HEK293 (cell line): ENCODE results near the gene TUFM.
A peak's percentile ranks its signal among the peaks of the same experiment; 100 is the strongest.

ENCODE experiments used
- ELK4 ChIP-seq: IDR thresholded peaks from 2 replicates; pipeline ENCODE4 v1.6.1; 2011; ENCODE audit warnings: mild to moderate bottlenecking, low read depth, low read length, borderline replicate concordance
- HIC1 ChIP-seq: fragments of 450-650 bp; formaldehyde crosslinking; IDR thresholded peaks from 2 replicates; pipeline ENCODE4 v1.5.1; 2016; ENCODE audit warnings: missing biosample characterization, missing genetic modification characterization
- HOXD13 ChIP-seq: sonication (generic); formaldehyde crosslinking; IDR thresholded peaks from 2 replicates; pipeline ENCODE4 v1.8.0; 2022; ENCODE audit warnings: missing genetic modification reagents, borderline replicate concordance
- KLF16 ChIP-seq: fragments of 450-650 bp; formaldehyde crosslinking; IDR thresholded peaks from 2 replicates; pipeline ENCODE4 v1.5.1; 2017; ENCODE audit warnings: missing biosample characterization, missing genetic modification characterization
- YY2 ChIP-seq: fragments of 450-650 bp; formaldehyde crosslinking; IDR thresholded peaks from 2 replicates; pipeline ENCODE4 v1.5.1; 2016; ENCODE audit warnings: missing biosample characterization, missing genetic modification characterization
- ZNF114 ChIP-seq: fragments of 450-650 bp; formaldehyde crosslinking; IDR thresholded peaks from 2 replicates; pipeline ENCODE4 v1.5.0; 2017; ENCODE audit warnings: missing biosample characterization, missing genetic modification characterization
- ZNF169 ChIP-seq: fragments of 450-650 bp; formaldehyde crosslinking; IDR thresholded peaks from 2 replicates; pipeline ENCODE4 v1.5.1; 2016; ENCODE audit warnings: missing biosample characterization, missing genetic modification characterization
- ZNF184 ChIP-seq: fragments of 450-650 bp; IDR thresholded peaks from 2 replicates; pipeline ENCODE4 v1.5.1; 2018; ENCODE audit warnings: missing biosample characterization, mild to moderate bottlenecking, missing genetic modification characterization
- ZNF24 ChIP-seq: fragments of 450-650 bp; formaldehyde crosslinking; IDR thresholded peaks from 2 replicates; pipeline ENCODE4 v1.5.1; 2016; ENCODE audit warnings: missing biosample characterization, missing genetic modification characterization
- ZNF324 ChIP-seq: fragments of 450-650 bp; formaldehyde crosslinking; IDR thresholded peaks from 2 replicates; pipeline ENCODE4 v1.5.1; 2016; ENCODE audit warnings: missing biosample characterization, missing genetic modification characterization
- ZNF341 ChIP-seq: fragments of 450-650 bp; formaldehyde crosslinking; IDR thresholded peaks from 2 replicates; pipeline ENCODE4; 2016; ENCODE audit warnings: low read depth, missing biosample characterization, missing genetic modification characterization
- ZNF354C ChIP-seq: fragments of 450-650 bp; formaldehyde crosslinking; IDR thresholded peaks from 2 replicates; pipeline ENCODE4 v1.5.1; 2016; ENCODE audit warnings: missing biosample characterization, missing genetic modification characterization, low read depth, borderline replicate concordance
- ZNF366 ChIP-seq: fragments of 450-650 bp; formaldehyde crosslinking; conservative IDR thresholded peaks from 2 replicates; pipeline ENCODE4 v1.5.1; 2016; ENCODE audit warnings: missing biosample characterization, missing genetic modification characterization
- ZNF404 ChIP-seq: fragments of 450-650 bp; formaldehyde crosslinking; IDR thresholded peaks from 2 replicates; pipeline ENCODE4 v1.5.1; 2017; ENCODE audit warnings: missing biosample characterization, missing genetic modification characterization
- ZNF423 ChIP-seq: fragments of 450-650 bp; formaldehyde crosslinking; IDR thresholded peaks from 2 replicates; pipeline ENCODE4 v1.5.1; 2016; ENCODE audit warnings: missing biosample characterization, missing genetic modification characterization
- ZNF530 ChIP-seq: fragments of 450-650 bp; formaldehyde crosslinking; IDR thresholded peaks from 2 replicates; pipeline ENCODE4 v1.5.1; 2016; ENCODE audit warnings: low read depth, missing biosample characterization, missing genetic modification characterization
- ZNF548 ChIP-seq: fragments of 450-650 bp; formaldehyde crosslinking; IDR thresholded peaks from 2 replicates; pipeline ENCODE4 v1.5.1; 2016; ENCODE audit warnings: missing biosample characterization, missing genetic modification characterization
- ZNF610 ChIP-seq: fragments of 450-650 bp; formaldehyde crosslinking; IDR thresholded peaks from 2 replicates; pipeline ENCODE4 v1.5.1; 2016; ENCODE audit warnings: missing biosample characterization, missing genetic modification characterization, borderline replicate concordance
- ZNF670 ChIP-seq: fragments of 450-650 bp; formaldehyde crosslinking; IDR thresholded peaks from 2 replicates; pipeline ENCODE4 v1.5.1; 2016; ENCODE audit warnings: missing biosample characterization, missing genetic modification characterization, low read depth
- ZNF692 ChIP-seq: fragments of 450-650 bp; formaldehyde crosslinking; IDR thresholded peaks from 2 replicates; pipeline ENCODE4 v1.5.1; 2016; ENCODE audit warnings: missing biosample characterization, missing genetic modification characterization
- ZNF830 ChIP-seq: fragments of 450-650 bp; IDR thresholded peaks from 2 replicates; pipeline ENCODE4 v1.5.0; 2018; ENCODE audit warnings: missing biosample characterization, missing genetic modification characterization, low read depth, mild to moderate bottlenecking, moderate library complexity
- ZSCAN23 ChIP-seq: fragments of 450-650 bp; formaldehyde crosslinking; IDR thresholded peaks from 2 replicates; pipeline ENCODE4 v1.5.1; 2016; ENCODE audit warnings: missing biosample characterization, missing genetic modification characterization
- ZSCAN5A ChIP-seq: fragments of 450-650 bp; formaldehyde crosslinking; IDR thresholded peaks from 2 replicates; pipeline ENCODE4 v1.5.1; 2016; ENCODE audit warnings: missing biosample characterization, missing genetic modification characterization
- TF ChIP-seq, protein P1 (sequence below): fragments of 450-650 bp; IDR thresholded peaks from 2 replicates; pipeline ENCODE4 v1.5.1; 2018; ENCODE audit warnings: missing biosample characterization, mild to moderate bottlenecking, missing genetic modification characterization
- TF ChIP-seq, protein P2 (sequence below): fragments of 450-650 bp; formaldehyde crosslinking; IDR thresholded peaks from 2 replicates; pipeline ENCODE4 v1.5.1; 2016; ENCODE audit warnings: missing biosample characterization, missing genetic modification characterization
- TF ChIP-seq, protein P3 (sequence below): fragments of 450-650 bp; formaldehyde crosslinking; IDR thresholded peaks from 2 replicates; pipeline ENCODE4 v1.5.1; 2017; ENCODE audit warnings: missing biosample characterization, mild to moderate bottlenecking, missing genetic modification characterization, moderate library complexity
- TF ChIP-seq, protein P4 (sequence below): fragments of 450-650 bp; formaldehyde crosslinking; IDR thresholded peaks from 2 replicates; pipeline ENCODE4 v1.5.1; 2016; ENCODE audit warnings: missing biosample characterization, missing genetic modification characterization

Gene TUFM

GRCh38 chr16:28822520-28823290, 23.4 kb downstream of the TUFM start, which contains the start of gene ATXN2L (continued):
- TF ChIP-seq ELK4 = no peak
- TF ChIP-seq ZNF341 (tag by site-specific recombination) = peak; percentile 94
- no peak for TF ChIP-seq ZNF548
- TF ChIP-seq, protein P1, sequence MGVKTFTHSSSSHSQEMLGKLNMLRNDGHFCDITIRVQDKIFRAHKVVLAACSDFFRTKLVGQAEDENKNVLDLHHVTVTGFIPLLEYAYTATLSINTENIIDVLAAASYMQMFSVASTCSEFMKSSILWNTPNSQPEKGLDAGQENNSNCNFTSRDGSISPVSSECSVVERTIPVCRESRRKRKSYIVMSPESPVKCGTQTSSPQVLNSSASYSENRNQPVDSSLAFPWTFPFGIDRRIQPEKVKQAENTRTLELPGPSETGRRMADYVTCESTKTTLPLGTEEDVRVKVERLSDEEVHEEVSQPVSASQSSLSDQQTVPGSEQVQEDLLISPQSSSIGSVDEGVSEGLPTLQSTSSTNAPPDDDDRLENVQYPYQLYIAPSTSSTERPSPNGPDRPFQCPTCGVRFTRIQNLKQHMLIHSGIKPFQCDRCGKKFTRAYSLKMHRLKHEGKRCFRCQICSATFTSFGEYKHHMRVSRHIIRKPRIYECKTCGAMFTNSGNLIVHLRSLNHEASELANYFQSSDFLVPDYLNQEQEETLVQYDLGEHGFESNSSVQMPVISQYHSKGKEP (tag by site-specific recombination) = 0 out of 2 replicates have a peak, but pooled peaks have one; percentile 42
- peak; percentile 82 for TF ChIP-seq ZNF692 (tag by site-specific recombination)
- TF ChIP-seq ZNF530 (tag by site-specific recombination) = no peak
- TF ChIP-seq ZNF670 = no peak
- no peak for TF ChIP-seq ZNF114 (tag by site-specific recombination)
- no peak for TF ChIP-seq ZNF830 (tag by site-specific recombination)
- peak; percentile 66; the same call in 1 of the 2 replicates for TF ChIP-seq ZSCAN5A (tag by site-specific recombination)
- TF ChIP-seq, protein P2, sequence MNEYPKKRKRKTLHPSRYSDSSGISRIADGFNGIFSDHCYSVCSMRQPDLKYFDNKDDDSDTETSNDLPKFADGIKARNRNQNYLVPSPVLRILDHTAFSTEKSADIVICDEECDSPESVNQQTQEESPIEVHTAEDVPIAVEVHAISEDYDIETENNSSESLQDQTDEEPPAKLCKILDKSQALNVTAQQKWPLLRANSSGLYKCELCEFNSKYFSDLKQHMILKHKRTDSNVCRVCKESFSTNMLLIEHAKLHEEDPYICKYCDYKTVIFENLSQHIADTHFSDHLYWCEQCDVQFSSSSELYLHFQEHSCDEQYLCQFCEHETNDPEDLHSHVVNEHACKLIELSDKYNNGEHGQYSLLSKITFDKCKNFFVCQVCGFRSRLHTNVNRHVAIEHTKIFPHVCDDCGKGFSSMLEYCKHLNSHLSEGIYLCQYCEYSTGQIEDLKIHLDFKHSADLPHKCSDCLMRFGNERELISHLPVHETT (tag by site-specific recombination) = peak; percentile 95
- no peak for TF ChIP-seq ZNF366 (tag by site-specific recombination)
- TF ChIP-seq, protein P3, sequence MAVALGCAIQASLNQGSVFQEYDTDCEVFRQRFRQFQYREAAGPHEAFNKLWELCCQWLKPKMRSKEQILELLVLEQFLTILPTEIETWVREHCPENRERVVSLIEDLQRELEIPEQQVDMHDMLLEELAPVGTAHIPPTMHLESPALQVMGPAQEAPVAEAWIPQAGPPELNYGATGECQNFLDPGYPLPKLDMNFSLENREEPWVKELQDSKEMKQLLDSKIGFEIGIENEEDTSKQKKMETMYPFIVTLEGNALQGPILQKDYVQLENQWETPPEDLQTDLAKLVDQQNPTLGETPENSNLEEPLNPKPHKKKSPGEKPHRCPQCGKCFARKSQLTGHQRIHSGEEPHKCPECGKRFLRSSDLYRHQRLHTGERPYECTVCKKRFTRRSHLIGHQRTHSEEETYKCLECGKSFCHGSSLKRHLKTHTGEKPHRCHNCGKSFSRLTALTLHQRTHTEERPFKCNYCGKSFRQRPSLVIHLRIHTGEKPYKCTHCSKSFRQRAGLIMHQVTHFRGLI (tag by site-specific recombination) = peak; percentile 60; the same call in 1 of the 2 replicates
- peak; percentile 51 for TF ChIP-seq YY2 (tag by site-specific recombination)
- TF ChIP-seq ZNF184 (tag by site-specific recombination) = peak; percentile 80; the same call in 1 of the 2 replicates
- TF ChIP-seq KLF16 (tag by site-specific recombination) = peak; percentile 95
- TF ChIP-seq ZNF169 (tag by site-specific recombination) = no peak
- no peak for TF ChIP-seq ZNF354C (tag by site-specific recombination)
- TF ChIP-seq ZSCAN23 = peak; percentile 47
- TF ChIP-seq ZNF423 = no peak
- no peak for TF ChIP-seq HOXD13
- TF ChIP-seq ZNF24 (tag by site-specific recombination) = peak; percentile 82; the same call in 1 of the 2 replicates
- peak; percentile 83 for TF ChIP-seq ZNF610
- no peak for TF ChIP-seq ZNF404 (tag by site-specific recombination)
- TF ChIP-seq, protein P4, sequence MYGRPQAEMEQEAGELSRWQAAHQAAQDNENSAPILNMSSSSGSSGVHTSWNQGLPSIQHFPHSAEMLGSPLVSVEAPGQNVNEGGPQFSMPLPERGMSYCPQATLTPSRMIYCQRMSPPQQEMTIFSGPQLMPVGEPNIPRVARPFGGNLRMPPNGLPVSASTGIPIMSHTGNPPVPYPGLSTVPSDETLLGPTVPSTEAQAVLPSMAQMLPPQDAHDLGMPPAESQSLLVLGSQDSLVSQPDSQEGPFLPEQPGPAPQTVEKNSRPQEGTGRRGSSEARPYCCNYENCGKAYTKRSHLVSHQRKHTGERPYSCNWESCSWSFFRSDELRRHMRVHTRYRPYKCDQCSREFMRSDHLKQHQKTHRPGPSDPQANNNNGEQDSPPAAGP (tag by site-specific recombination) = peak; percentile 68; the same call in 1 of the 2 replicates
- no peak; the same call in 1 of the 2 replicates for TF ChIP-seq HIC1
- peak; percentile 96 for TF ChIP-seq ZNF324 (tag by site-specific recombination)
